Thyroid gland (tissue), 4 donors: Measurements from ENCODE around the gene FSTL4.

Source experiments
- CTCF ChIP-seq, 6 experiments: fragments of 200-600 bp in 3 of 6; fragments of 450-650 bp in 3 of 6; sonication (generic) in 3 of 6; IDR thresholded peaks; one replicate each; pipeline ENCODE4 v1.5.1; 2016 to 2019; ENCODE audit warnings: antibody characterized with exemption in 6 of 6, mild to moderate bottlenecking in 2 of 6, inconsistent platforms in 1 of 6, moderate library complexity in 1 of 6
- POLR2A ChIP-seq, 2 donors: fragments of 450-650 bp; IDR thresholded peaks; one replicate each; pipeline ENCODE4 v1.6.1; 2017; ENCODE audit warnings: antibody characterized with exemption in 2 of 2, mild to moderate bottlenecking in 2 of 2, moderate library complexity in 1 of 2

DNA sequence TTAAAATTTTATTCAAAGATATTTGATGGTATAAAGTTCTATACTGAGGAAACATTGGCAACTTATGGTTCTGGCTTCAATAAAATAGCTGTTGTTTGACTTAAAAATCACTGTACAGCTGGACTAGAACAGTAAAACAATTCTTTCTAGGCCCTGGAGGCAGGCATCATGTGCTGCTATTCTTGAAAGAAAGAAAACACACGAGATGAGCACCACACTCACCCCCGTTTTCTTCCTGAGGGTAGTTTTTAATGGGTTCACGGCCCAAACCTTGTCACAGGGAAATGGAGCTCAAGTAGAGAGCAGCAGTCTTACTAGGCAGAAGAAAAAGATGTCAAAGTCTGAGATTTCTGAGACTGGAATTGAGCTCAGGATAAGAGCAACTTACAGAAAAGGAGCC is 68.0 kb downstream of the FSTL4 start:
- no peak for TF ChIP-seq CTCF (IDR thresholded peaks at IDR 0.05)
- no peak for TF ChIP-seq POLR2A (IDR thresholded peaks at IDR 0.05)
